Muscle of leg (tissue), 11 donors: ENCODE data around the gene ABHD18. TPM values are rescaled to one million over a fixed set of nuclear protein-coding genes. Genes with fewer than 3 reads are reported as not detected.
"Not testable (repeated sequence)": the region's sequence is repeated elsewhere in the genome, so short reads cannot be mapped to it uniquely, and the experiment has no call there.

ENCODE experiments used
- DNase-seq: peaks from one replicate; pipeline ENCODE4 v3.0.0; 2013
- H3K27ac ChIP-seq: one replicate; pipeline ENCODE4 v1.5.1; 2013; ENCODE audit warnings: mild to moderate bottlenecking, low read length, control low read depth
- H3K27me3 ChIP-seq: one replicate; pipeline ENCODE4 v1.6.1; 2013; ENCODE audit warnings: low read length; ENCODE audit not compliant: control insufficient read depth, insufficient read depth
- H3K36me3 ChIP-seq: one replicate; pipeline ENCODE4 v1.6.1; 2013; ENCODE audit warnings: low read length; ENCODE audit not compliant: control insufficient read depth, insufficient read depth
- H3K4me1 ChIP-seq: one replicate; pipeline ENCODE4 v1.6.1; 2013; ENCODE audit warnings: low read length; ENCODE audit not compliant: control insufficient read depth, insufficient read depth
- H3K4me3 ChIP-seq: one replicate; pipeline ENCODE4 v1.5.1; 2013; ENCODE audit warnings: low read length, control low read depth
- H3K9me3 ChIP-seq: replicated peaks from 2 replicates; pipeline ENCODE4 v1.6.1; 2013; ENCODE audit warnings: low read depth, low read length; ENCODE audit not compliant: control insufficient read depth
- WGBS: methylation state at CpG from one replicate; pipeline ENCODE4 v1.1.5; 2013; ENCODE audit warnings: missing lambda C conversion rate; ENCODE audit not compliant: insufficient coverage; 5-methylcytosine and 5-hydroxymethylcytosine counted together
- polyA plus RNA-seq, 8 donors: library from polyadenylated mRNA; unstranded; fragments of 120-200 nt; gene quantifications; one replicate each; pipeline versions ENCODE4 v1.2.1 to v1.2.3, GENCODE V29; 2013; ENCODE audit warnings: inconsistent platforms in 1 of 8, low replicate concordance in 1 of 8; ENCODE audit not compliant: insufficient read length in 8 of 8, insufficient read depth in 1 of 8
- total RNA-seq: library from RNA; stranded (reverse); fragments of 120-200 nt; gene quantifications from one replicate; pipeline ENCODE4 v1.2.4, GENCODE V29; 2013

Gene ABHD18
- total and polyA plus RNA-seq, 9 donors, result 11.1 to 21.7 (median 13.4) TPM

DNA sequence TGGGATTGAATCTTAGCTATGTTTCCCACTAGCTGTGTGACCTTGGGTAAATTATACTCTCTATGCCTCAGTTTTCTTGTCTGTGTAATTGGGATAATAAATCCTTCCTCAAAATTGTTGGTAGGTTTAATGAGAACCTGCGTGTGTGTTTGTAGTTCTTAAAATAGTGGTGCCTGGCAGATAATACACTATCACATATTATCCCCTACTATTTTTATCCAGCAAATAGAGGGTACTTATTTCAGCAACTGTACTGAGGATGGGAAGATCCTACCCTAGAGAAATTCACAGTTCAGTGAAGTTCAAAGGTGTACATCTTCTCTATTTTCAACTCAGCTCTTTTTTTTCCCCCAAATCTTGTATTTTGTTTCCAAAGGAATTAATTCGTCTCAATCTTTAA lies 17.2 kb downstream of the ABHD18 start:
- Histone ChIP-seq H3K4me3 (no peak overlapping the region), H3K36me3 (peaks cover 6% of the 10 kb centered on the region), H3K4me1 (no peaks in the 10 kb centered on the region), H3K27ac (no peak overlapping the region), H3K27me3 (no peaks in the 10 kb centered on the region), H3K9me3 (peaks cover 6% of the 10 kb centered on the region)
- no CpG with 5 or more reads among the region's 2 CpGs for WGBS
- DNase-seq, result no peak

DNA sequence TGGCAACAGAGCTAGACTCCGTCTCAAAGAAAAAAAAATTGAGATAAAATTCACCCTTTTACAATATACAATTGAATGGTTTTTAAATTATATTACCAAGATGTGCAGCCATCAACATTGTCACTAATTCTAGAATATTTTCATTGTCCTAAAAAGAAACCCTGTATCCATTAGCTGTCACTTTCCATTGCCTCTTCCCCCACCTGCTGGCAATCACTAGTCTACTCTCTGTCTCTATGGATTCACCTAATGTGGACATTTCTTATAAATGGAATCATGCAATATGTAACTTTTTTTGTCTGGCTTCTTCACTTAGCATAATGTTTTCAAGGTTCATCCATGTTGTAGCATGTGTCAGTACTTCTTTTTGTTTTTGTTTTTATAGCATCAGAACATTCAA lies 20.8 kb downstream of the ABHD18 start:
- H3K36me3 ChIP-seq, result peaks cover 10% of the 10 kb centered on the region
- H3K4me3 ChIP-seq, result no peak overlapping the region
- no CpG with 5 or more reads among the region's 1 CpG for WGBS
- no peak overlapping the region for H3K27ac ChIP-seq
- H3K27me3 ChIP-seq, result no peaks in the 10 kb centered on the region
- no peaks in the 10 kb centered on the region for H3K9me3 ChIP-seq
- no peaks in the 10 kb centered on the region for H3K4me1 ChIP-seq
- no peak for DNase-seq

DNA sequence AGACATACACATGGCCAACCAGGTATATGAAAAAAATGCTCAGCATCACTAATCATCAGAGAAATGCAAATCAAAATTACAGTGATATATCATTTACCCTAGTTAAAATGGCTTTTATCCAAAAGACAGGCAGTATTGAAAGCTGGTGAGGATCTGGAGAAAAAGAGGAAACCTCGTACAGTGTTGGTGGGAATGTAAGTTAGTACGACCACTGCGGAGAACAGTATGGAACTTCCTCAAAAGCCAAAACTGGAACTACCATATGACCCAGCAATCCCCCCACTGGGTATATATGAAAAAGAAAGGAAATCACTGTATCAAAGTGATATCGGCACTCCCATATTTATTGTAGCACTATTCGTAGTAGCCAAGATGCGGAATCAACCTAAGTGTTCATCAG lies 23.4 kb downstream of the ABHD18 start:
- no CpG with 5 or more reads among the region's 6 CpGs for WGBS
- Histone ChIP-seq H3K9me3 (no peaks in the 10 kb centered on the region), H3K4me1 (no peaks in the 10 kb centered on the region), H3K36me3 (peaks cover 13% of the 10 kb centered on the region), H3K4me3 (no peak overlapping the region), H3K27me3 (no peaks in the 10 kb centered on the region), H3K27ac (no peak overlapping the region)
- no peak for DNase-seq

DNA sequence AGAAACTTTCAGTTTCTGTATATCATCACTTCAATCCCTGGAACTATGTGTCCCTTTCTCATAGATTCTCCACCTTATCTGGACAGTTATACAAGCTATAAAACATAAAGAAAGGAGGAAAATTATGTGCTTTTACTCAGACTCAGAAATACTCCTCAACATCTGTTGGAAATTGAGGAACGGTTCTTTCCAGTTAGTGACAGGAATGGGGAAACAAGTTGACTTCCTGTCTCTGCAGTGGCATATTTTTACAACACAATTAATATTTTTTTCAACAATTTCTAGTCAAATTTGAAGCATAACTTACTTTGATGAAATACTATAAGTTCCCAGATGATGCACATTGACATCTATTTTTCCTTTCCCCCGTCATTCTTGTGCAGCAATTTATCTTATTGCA lies 27.9 kb downstream of the ABHD18 start:
- Histone ChIP-seq H3K4me3 (no peak overlapping the region), H3K36me3 (peaks cover 6% of the 10 kb centered on the region), H3K27ac (no peak overlapping the region), H3K27me3 (no peaks in the 10 kb centered on the region), H3K9me3 (peaks cover 6% of the 10 kb centered on the region), H3K4me1 (no peaks in the 10 kb centered on the region)
- WGBS, result no CpG with 5 or more reads among the region's 2 CpGs
- DNase-seq, result no peak

DNA sequence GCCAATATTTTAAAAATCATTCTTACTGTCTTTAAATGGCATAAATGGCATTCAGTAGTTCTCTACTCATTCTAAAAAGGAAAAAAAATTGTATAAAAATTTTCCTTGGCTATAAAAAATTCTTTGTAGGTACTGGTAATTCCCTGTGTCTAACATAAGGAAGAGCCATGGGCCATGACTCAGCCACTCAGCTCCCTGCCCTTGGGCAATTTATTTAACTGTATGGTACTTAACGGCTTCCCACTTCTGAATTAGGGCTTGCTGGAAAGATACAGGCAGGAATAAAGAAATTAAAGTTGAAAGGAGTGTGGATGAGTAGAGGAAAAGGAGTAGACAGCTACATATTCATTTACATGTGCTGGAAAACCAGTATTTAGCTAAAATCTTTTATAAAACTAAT lies 30.6 kb downstream of the ABHD18 start:
- no peak for DNase-seq
- H3K36me3 ChIP-seq, result peaks cover 2% of the 10 kb centered on the region
- no CpG with 5 or more reads among the region's 1 CpG for WGBS
- no peak overlapping the region for H3K4me3 ChIP-seq
- H3K9me3 ChIP-seq, result peaks cover 9% of the 10 kb centered on the region
- no peaks in the 10 kb centered on the region for H3K27me3 ChIP-seq
- H3K4me1 ChIP-seq, result no peaks in the 10 kb centered on the region
- no peak overlapping the region for H3K27ac ChIP-seq

DNA sequence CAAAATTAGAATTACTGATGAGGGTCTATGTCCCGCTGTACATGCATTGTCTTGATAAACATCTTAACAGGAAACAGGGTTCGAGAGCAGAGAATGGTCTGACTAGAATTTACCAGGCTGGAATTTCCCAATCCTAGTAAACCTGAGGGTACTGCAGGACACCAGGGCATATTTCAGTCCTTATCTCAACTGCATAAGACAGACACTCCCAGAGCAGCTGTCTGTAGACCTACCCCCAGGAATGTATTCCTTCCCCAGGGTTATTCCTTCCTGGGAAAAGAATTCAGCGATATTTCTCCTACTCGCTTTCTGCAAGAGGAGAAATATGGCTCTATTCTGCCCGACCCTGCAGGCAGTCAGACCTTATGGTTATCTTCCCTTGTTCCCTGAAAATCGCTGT lies 31.3 kb downstream of the ABHD18 start:
- WGBS, result 100% methylated on average over 2 of the region's 6 CpGs
- H3K9me3 ChIP-seq, H3K27me3 ChIP-seq, H3K4me3 ChIP-seq, DNase-seq, H3K4me1 ChIP-seq, H3K36me3 ChIP-seq, H3K27ac ChIP-seq: not testable (repeated sequence)

DNA sequence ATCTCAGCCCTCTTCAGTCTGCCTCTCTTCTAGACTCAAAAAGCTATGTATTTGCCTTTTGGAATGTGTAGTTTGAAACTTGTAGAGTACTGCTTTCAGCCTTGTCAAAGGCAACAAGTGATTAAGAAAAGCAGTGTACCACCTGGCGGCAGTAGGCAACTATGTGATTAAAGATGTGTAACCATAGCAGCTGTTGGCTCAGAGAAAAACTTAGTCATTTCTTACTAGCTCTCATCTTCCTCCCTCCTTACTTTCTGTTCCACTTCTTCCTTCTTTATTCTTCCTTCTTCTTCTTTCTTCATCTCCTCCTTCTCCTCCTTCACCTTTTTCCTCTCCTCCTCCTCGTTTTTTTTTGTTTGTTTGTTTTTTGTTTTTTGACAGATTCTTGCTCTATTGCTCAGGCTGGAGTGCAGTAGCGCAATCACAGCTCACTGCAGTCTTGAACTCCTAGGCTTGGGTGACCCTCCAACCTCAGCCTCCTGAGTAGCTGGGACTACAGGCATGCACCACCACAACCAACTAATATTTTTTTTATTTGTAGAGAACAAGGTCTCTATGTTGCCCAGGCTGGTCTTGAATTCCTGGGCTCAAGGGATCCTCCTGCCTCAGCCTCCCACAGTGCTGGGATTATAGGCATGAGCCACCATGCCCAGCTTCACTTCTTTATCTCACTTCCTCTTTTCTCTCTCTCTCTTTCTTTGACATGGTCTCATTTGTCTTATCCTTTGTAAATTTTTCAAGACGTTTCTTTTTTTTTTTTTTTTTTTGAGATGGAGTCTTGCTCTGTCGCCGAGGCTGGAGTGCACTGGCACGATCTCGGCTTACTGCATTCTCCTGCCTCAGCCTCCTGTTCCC lies 32.6 kb downstream of the ABHD18 start:
- Histone ChIP-seq H3K4me1 (no peaks in the 10 kb centered on the region), H3K27me3 (no peaks in the 10 kb centered on the region), H3K36me3 (no peaks in the 10 kb centered on the region), H3K9me3 (peaks cover 9% of the 10 kb centered on the region), H3K27ac (no peak overlapping the region), H3K4me3 (no peak overlapping the region)
- no CpG with 5 or more reads among the region's 8 CpGs for WGBS
- peak; percentile 3 for DNase-seq

DNA sequence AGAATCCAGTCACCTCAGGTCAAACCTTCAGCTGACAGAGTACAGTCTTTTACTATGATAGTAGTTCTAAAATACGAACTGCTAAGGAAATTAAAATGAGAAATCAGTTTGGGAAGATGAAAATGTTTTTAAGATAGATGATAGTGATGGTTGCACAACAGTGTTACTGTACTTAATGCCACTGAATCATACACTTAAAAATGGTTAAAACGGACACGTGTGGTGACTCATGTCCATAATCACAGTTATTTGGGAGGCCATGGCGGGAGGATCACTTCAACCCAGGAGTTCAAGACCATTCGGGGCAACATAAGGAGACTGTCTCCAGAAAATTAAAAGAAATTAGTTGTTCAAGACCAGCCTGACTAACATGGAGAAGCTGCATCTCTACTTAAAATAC lies 41.4 kb downstream of the ABHD18 start:
- H3K9me3 ChIP-seq, result no peaks in the 10 kb centered on the region
- DNase-seq, result no peak
- H3K27ac ChIP-seq, result no peak overlapping the region
- H3K4me3 ChIP-seq, result no peak overlapping the region
- H3K27me3 ChIP-seq, result no peaks in the 10 kb centered on the region
- no peaks in the 10 kb centered on the region for H3K4me1 ChIP-seq
- no peaks in the 10 kb centered on the region for H3K36me3 ChIP-seq
- WGBS, result no CpG with 5 or more reads among the region's 5 CpGs

DNA sequence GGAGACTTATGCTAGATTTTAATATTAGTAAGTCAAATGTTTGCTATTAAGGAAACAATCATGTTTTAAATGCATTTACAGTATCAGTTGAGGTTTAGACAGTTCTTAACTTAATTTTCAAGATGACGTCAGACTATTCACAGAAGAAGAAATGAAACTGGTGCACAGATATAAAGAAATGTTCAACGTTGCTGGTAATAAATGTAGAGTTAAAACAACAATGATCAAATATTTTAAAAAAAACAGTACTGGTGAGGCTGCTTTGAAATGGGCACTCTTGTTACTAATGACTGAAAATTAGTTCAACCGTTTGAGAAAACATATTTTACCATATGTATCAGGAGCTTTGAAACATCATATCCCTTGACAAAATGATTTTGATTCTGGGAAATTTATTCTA lies 44.2 kb downstream of the ABHD18 start:
- H3K27me3 ChIP-seq, result no peaks in the 10 kb centered on the region
- H3K4me3 ChIP-seq, result no peak overlapping the region
- WGBS, result no CpG with 5 or more reads among the region's 3 CpGs
- H3K36me3 ChIP-seq, result peaks cover 5% of the 10 kb centered on the region
- no peaks in the 10 kb centered on the region for H3K9me3 ChIP-seq
- H3K27ac ChIP-seq, result no peak overlapping the region
- DNase-seq, result no peak
- no peaks in the 10 kb centered on the region for H3K4me1 ChIP-seq

DNA sequence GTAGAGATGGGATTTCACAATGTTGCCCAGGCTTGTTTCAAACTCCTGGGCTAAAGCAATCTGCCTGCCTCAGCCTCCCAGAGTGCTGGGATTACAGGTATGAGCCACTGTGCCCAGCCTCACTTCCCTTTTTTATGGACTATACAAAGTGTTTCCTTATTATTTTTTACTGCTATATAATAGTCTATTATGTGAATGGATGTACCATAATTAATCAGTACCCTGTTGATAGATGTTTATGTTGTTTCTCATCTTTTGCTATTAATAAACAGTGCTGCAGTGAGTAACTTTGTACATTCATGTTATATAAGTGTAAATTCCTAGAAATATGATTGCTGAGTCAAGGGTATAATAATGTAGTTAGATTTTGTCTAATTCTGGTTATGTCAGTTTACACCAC lies 60.1 kb downstream of the ABHD18 start:
- H3K4me1 ChIP-seq, result no peaks in the 10 kb centered on the region
- DNase-seq, result no peak
- no peak overlapping the region for H3K4me3 ChIP-seq
- peaks cover 20% of the 10 kb centered on the region for H3K36me3 ChIP-seq
- H3K27ac ChIP-seq, result no peak overlapping the region
- no peaks in the 10 kb centered on the region for H3K27me3 ChIP-seq
- peaks cover 3% of the 10 kb centered on the region for H3K9me3 ChIP-seq

DNA sequence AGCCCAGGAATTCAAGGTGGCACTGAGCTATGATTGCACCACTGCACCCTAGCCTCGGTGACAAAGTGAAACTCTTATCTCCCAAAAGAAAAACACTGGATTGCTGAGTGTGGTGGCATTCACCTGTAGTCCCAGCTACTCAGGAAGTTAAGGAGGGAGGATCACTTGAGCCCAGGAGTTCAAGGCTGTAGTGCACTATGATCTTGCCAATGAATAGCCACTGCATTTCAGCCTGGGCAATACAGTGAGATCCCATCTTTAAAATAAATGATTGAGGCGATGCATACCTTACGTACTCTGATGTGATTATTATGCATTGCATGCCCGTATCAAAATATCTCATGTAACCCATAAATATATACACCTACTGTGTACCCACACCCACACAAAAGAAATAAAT lies 64.7 kb downstream of the ABHD18 start:
- H3K27ac ChIP-seq, result no peak overlapping the region
- 100% methylated on average over 2 of the region's 4 CpGs for WGBS
- no peak overlapping the region for H3K4me3 ChIP-seq
- peaks cover 10% of the 10 kb centered on the region for H3K36me3 ChIP-seq
- no peak for DNase-seq
- peaks cover 3% of the 10 kb centered on the region for H3K9me3 ChIP-seq
- no peaks in the 10 kb centered on the region for H3K4me1 ChIP-seq
- H3K27me3 ChIP-seq, result no peaks in the 10 kb centered on the region
